Neural cell (in vitro differentiated cells): ENCODE results near the gene SLC6A19.
"Not testable (repeated sequence)": the region's sequence is repeated elsewhere in the genome, so short reads cannot be mapped to it uniquely, and the experiment has no call there.

Experiments
- EZH2 ChIP-seq: fragments of 200-600, 300-800 bp; shearing (Covaris generic), sonication (generic); IDR thresholded peaks from 2 replicates; pipeline ENCODE4 v1.6.1; 2014; ENCODE audit warnings: antibody characterized with exemption, low read length, borderline replicate concordance, mild to moderate bottlenecking; ENCODE audit not compliant: insufficient read depth, poor library complexity, severe bottlenecking
- POLR2AphosphoS5 ChIP-seq: IDR thresholded peaks from 2 replicates; pipeline ENCODE4 v1.6.1; 2012
- RAD21 ChIP-seq: fragments of 450-650 bp; conservative IDR thresholded peaks from 2 replicates; pipeline ENCODE4 v1.6.1; 2014; ENCODE audit warnings: antibody characterized with exemption, mild to moderate bottlenecking, moderate library complexity
- SMC3 ChIP-seq: fragments of 450-650 bp; conservative IDR thresholded peaks from 2 replicates; pipeline ENCODE4 v1.6.1; 2014; ENCODE audit warnings: antibody characterized with exemption, mild to moderate bottlenecking, moderate library complexity; ENCODE audit not compliant: poor library complexity
- TF ChIP-seq, protein P1 (sequence below): fragments of 450-650 bp; IDR thresholded peaks from 2 replicates; pipeline ENCODE4 v1.5.1; 2014; ENCODE audit warnings: antibody characterized with exemption, mild to moderate bottlenecking, moderate library complexity; ENCODE audit not compliant: poor library complexity, severe bottlenecking
- TF ChIP-seq, protein P2 (sequence below): IDR thresholded peaks from 2 replicates; pipeline ENCODE4 v1.6.1; 2012; ENCODE audit warnings: borderline replicate concordance

DNA sequence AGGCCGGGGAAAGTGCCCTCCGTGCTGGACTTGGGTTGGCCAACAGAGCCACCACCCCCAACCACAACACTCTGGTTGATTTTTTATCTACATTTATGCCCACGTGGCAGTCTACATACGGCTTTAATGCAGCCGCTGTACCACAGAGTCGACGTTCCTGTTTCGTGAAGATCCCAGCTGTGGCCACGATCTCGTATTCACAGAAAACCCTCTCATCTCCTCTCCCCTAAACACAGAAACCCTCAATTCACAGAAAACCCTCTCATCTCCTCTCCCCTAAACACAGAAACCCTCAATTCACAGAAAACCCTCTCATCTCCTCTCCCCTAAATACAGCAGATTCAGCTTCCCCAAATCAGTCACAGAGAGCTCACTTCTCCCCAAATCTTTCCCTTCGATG is 27.6 kb downstream of the SLC6A19 start:
- not testable (repeated sequence) for TF ChIP-seq SMC3, EZH2, POLR2AphosphoS5, RAD21
- TF ChIP-seq, protein P1, sequence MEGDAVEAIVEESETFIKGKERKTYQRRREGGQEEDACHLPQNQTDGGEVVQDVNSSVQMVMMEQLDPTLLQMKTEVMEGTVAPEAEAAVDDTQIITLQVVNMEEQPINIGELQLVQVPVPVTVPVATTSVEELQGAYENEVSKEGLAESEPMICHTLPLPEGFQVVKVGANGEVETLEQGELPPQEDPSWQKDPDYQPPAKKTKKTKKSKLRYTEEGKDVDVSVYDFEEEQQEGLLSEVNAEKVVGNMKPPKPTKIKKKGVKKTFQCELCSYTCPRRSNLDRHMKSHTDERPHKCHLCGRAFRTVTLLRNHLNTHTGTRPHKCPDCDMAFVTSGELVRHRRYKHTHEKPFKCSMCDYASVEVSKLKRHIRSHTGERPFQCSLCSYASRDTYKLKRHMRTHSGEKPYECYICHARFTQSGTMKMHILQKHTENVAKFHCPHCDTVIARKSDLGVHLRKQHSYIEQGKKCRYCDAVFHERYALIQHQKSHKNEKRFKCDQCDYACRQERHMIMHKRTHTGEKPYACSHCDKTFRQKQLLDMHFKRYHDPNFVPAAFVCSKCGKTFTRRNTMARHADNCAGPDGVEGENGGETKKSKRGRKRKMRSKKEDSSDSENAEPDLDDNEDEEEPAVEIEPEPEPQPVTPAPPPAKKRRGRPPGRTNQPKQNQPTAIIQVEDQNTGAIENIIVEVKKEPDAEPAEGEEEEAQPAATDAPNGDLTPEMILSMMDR, result not testable (repeated sequence)
- TF ChIP-seq, protein P2, sequence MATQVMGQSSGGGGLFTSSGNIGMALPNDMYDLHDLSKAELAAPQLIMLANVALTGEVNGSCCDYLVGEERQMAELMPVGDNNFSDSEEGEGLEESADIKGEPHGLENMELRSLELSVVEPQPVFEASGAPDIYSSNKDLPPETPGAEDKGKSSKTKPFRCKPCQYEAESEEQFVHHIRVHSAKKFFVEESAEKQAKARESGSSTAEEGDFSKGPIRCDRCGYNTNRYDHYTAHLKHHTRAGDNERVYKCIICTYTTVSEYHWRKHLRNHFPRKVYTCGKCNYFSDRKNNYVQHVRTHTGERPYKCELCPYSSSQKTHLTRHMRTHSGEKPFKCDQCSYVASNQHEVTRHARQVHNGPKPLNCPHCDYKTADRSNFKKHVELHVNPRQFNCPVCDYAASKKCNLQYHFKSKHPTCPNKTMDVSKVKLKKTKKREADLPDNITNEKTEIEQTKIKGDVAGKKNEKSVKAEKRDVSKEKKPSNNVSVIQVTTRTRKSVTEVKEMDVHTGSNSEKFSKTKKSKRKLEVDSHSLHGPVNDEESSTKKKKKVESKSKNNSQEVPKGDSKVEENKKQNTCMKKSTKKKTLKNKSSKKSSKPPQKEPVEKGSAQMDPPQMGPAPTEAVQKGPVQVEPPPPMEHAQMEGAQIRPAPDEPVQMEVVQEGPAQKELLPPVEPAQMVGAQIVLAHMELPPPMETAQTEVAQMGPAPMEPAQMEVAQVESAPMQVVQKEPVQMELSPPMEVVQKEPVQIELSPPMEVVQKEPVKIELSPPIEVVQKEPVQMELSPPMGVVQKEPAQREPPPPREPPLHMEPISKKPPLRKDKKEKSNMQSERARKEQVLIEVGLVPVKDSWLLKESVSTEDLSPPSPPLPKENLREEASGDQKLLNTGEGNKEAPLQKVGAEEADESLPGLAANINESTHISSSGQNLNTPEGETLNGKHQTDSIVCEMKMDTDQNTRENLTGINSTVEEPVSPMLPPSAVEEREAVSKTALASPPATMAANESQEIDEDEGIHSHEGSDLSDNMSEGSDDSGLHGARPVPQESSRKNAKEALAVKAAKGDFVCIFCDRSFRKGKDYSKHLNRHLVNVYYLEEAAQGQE, result not testable (repeated sequence)
